SK-N-SH (cell line): Measurements from ENCODE around the gene HOXC10. TPM values are rescaled to one million over a fixed set of nuclear protein-coding genes. Genes with fewer than 3 reads are reported as not detected.
A peak's percentile ranks its signal among the peaks of the same experiment; 100 is the strongest.

ENCODE experiments used
- CTCF ChIA-PET: fragments of 300-600, 350-600 bp; formaldehyde crosslinking; extraction: SDS; loops from one replicate; lab custom pipeline; 2021; lab: Yijun Ruan, JAX
- POLR2A ChIA-PET: fragments of 350-600 bp; sonication (Branson Sonifier 250); formaldehyde crosslinking; extraction: SDS; loops from one replicate; lab custom pipeline; 2020; ENCODE audit warnings: antibody characterized with exemption, inconsistent platforms; lab: Yijun Ruan, JAX
- DNase-seq: peaks from one replicate; pipeline ENCODE4 v3.0.0; 2012
- H2AFZ ChIP-seq: fragments of 200-600 bp; sonication (generic); 2 replicates; pipeline ENCODE4 v1.8.1; 2016; ENCODE audit warnings: antibody characterized with exemption, mild to moderate bottlenecking, low read depth
- H3F3A ChIP-seq: fragments of 200-600 bp; sonication (generic); replicated peaks from 2 replicates; pipeline ENCODE3; 2016; ENCODE audit warnings: antibody characterized with exemption, mild to moderate bottlenecking; ENCODE audit not compliant: insufficient read depth
- H3K27ac ChIP-seq, 2 experiments: fragments of 200-500 bp in 1 of 2; fragments of 200-600 bp in 1 of 2; sonication (Bioruptor generic) in 1 of 2; sonication (generic), shearing (Covaris generic) in 1 of 2; 2 replicates each; pipeline versions ENCODE4 v1.5.1 to v1.6.1; 2014 to 2016; ENCODE audit warnings: low read depth in 2 of 2, inconsistent platforms in 1 of 2, low read length in 1 of 2, mild to moderate bottlenecking in 1 of 2, mixed read lengths in 1 of 2
- H3K27me3 ChIP-seq: fragments of 200-600 bp; sonication (generic), shearing (Covaris generic); 2 replicates; pipeline ENCODE4 v1.6.1; 2016; ENCODE audit warnings: mixed run types; ENCODE audit not compliant: insufficient read depth
- H3K36me3 ChIP-seq, 2 experiments: fragments of 200-500 bp in 1 of 2; fragments of 200-600 bp in 1 of 2; sonication (Bioruptor generic) in 1 of 2; sonication (generic) in 1 of 2; replicated peaks in 1 of 2; 2 replicates each; pipeline versions ENCODE3 to v1.5.1; 2014 to 2016; ENCODE audit warnings: low read length in 1 of 2, mild to moderate bottlenecking in 1 of 2; ENCODE audit not compliant: insufficient read depth in 2 of 2, control insufficient read depth in 1 of 2
- H3K4me1 ChIP-seq, 2 experiments: fragments of 200-500 bp in 1 of 2; fragments of 200-600 bp in 1 of 2; sonication (Bioruptor generic) in 1 of 2; sonication (generic), shearing (Covaris generic) in 1 of 2; 2 replicates each; pipeline versions ENCODE4 v1.5.1 to v1.6.1; 2014 to 2016; ENCODE audit warnings: low read depth in 1 of 2, low read length in 1 of 2, mixed run types in 1 of 2; ENCODE audit not compliant: insufficient read depth in 2 of 2, control insufficient read depth in 1 of 2
- H3K4me2 ChIP-seq: fragments of 200-600 bp; sonication (generic), shearing (Covaris generic); 2 replicates; pipeline ENCODE4 v1.6.1; 2017; ENCODE audit warnings: mixed run types
- H3K4me3 ChIP-seq, 2 experiments: fragments of 200-500 bp in 1 of 2; fragments of 200-600 bp in 1 of 2; sonication (Bioruptor generic) in 1 of 2; sonication (generic), shearing (Covaris generic) in 1 of 2; 2 replicates each; pipeline versions ENCODE4 v1.5.1 to v1.8.1; 2014 to 2016; ENCODE audit warnings: low read depth in 2 of 2, inconsistent platforms in 1 of 2, low read length in 1 of 2, mild to moderate bottlenecking in 1 of 2, mixed read lengths in 1 of 2, moderate library complexity in 1 of 2
- H3K79me2 ChIP-seq: fragments of 200-600 bp; sonication (generic); 2 replicates; pipeline ENCODE4 v1.8.1; 2017; ENCODE audit warnings: mild to moderate bottlenecking; ENCODE audit not compliant: insufficient read depth
- H3K9ac ChIP-seq: fragments of 200-600 bp; sonication (generic); 2 replicates; pipeline ENCODE4 v1.6.1; 2017; ENCODE audit warnings: mixed run types
- H3K9me2 ChIP-seq: fragments of 200-600 bp; sonication (generic); 2 replicates; pipeline ENCODE4 v1.6.1; 2017; ENCODE audit warnings: mixed run types
- H3K9me3 ChIP-seq: fragments of 200-600 bp; sonication (generic); 2 replicates; pipeline ENCODE4 v1.6.1; 2017; ENCODE audit warnings: mixed run types, mild to moderate bottlenecking, moderate library complexity
- H4K20me1 ChIP-seq: fragments of 200-600 bp; sonication (generic); 2 replicates; pipeline ENCODE4 v1.6.1; 2017; ENCODE audit warnings: mild to moderate bottlenecking, mixed run types; ENCODE audit not compliant: insufficient read depth
- EZH2phosphoT487 ChIP-seq: fragments of 200-600 bp; sonication (generic); IDR thresholded peaks from 2 replicates; pipeline ENCODE4 v1.6.1; 2017; ENCODE audit warnings: low read depth, mixed run types, mild to moderate bottlenecking, antibody characterized with exemption, moderate library complexity, borderline replicate concordance
- FOXJ3 ChIP-seq: sonication (generic); formaldehyde crosslinking; IDR thresholded peaks from 2 replicates; pipeline ENCODE4 v1.5.1; 2020; ENCODE audit warnings: mild to moderate bottlenecking, missing genetic modification reagents
- MEF2A ChIP-seq: IDR thresholded peaks from 2 replicates; pipeline ENCODE4 v1.4.0; 2012; ENCODE audit warnings: low read depth, borderline replicate concordance
- NFIC ChIP-seq: IDR thresholded peaks from 2 replicates; pipeline ENCODE4 v1.4.0; 2012; ENCODE audit warnings: borderline replicate concordance
- PBX3 ChIP-seq: IDR thresholded peaks from 2 replicates; pipeline ENCODE4; 2012
- RAD21 ChIP-seq: IDR thresholded peaks from 2 replicates; pipeline ENCODE4 v1.6.1; 2012; ENCODE audit warnings: mild to moderate bottlenecking, low read length
- RXRA ChIP-seq: IDR thresholded peaks from 2 replicates; pipeline ENCODE4 v1.4.0; 2012; ENCODE audit warnings: low read depth, mild to moderate bottlenecking, borderline replicate concordance
- SMC3 ChIP-seq: IDR thresholded peaks from 2 replicates; pipeline ENCODE4 v1.6.1; 2012; ENCODE audit warnings: low read depth, low read length, improper control_type of control experiment
- WGBS: methylation state at CpG from one replicate; pipeline ENCODE4 v1.1.6; 2017; ENCODE audit warnings: low lambda C conversion rate; 5-methylcytosine and 5-hydroxymethylcytosine counted together
- polyA plus RNA-seq, 3 experiments: library from polyadenylated mRNA; depleted of rRNA; stranded (reverse); fragments of >200 nt; gene quantifications; 2 replicates each; pipeline ENCODE4 v1.2.3, GENCODE V29; 2012

HOXC10 gene
- polyA plus RNA-seq, 1 of the 3 experiments (the other 2 are of a cell fraction) = 0.03 TPM

GRCh38 chr12:53974084-53975063 lies 10.6 kb upstream of the HOXC10 start, which contains the start of gene HOTAIR:
TSS of gene HOTAIR (minus strand) at chr12:53974954.
- WGBS = 7% methylated on average over 25 of the region's 63 CpGs
- no peak within 1 kb of the TSS; a peak in 1 of 4 replicates for H3K4me3 ChIP-seq
- peaks cover 0 to 2% of the 10 kb centered on the region in 2 experiments; a peak in 2 of 4 replicates for H3K4me1 ChIP-seq
- peaks cover 98% of the 10 kb centered on the region for H3K27me3 ChIP-seq
- 0 out of 2 replicates have a peak, but pooled peaks cover 2% of the 10 kb centered on the region for H4K20me1 ChIP-seq
- no peak within 1 kb of the TSS for H3K9ac ChIP-seq
- H3K36me3 ChIP-seq = no peaks in the 10 kb centered on the region
- peak within 1 kb of the TSS; percentile 41; the same call in 1 of the 2 replicates for H2AFZ ChIP-seq
- ChIA-PET POLR2A (no interaction called here), CTCF (interaction anchor here (12.7 kb wide), 1 partner anchor 14 kb away, joined by 134 read pairs; the partner anchor contains the start of gene HOXC10)
- no peaks in the 10 kb centered on the region for H3K79me2 ChIP-seq
- DNase-seq = peak; percentile 63
- peaks cover 3% of the 10 kb centered on the region for H3F3A ChIP-seq
- H3K27ac ChIP-seq = no peak within 1 kb of the TSS
- H3K9me3 ChIP-seq = no peaks in the 10 kb centered on the region
- peak within 1 kb of the TSS; percentile 56; the same call in 1 of the 2 replicates for H3K4me2 ChIP-seq
- no peaks in the 10 kb centered on the region for H3K9me2 ChIP-seq
- TF ChIP-seq SMC3 = no peak
- TF ChIP-seq EZH2phosphoT487 = peak; percentile 79; the same call in 1 of the 2 replicates

GRCh38 chr12:53975064-53975471 lies 9.9 kb upstream of the HOXC10 start:
- H3K9ac ChIP-seq = no peak overlapping the region
- no peaks in the 10 kb centered on the region for H3K9me3 ChIP-seq
- CTCF ChIA-PET = interaction anchor here (1.7 to 12.7 kb wide), 3 partner anchors 13 to 239 kb away, joined by 5 to 134 read pairs (median 15); partner anchors contain the start of gene HOXC10
- peaks cover 0 to 2% of the 10 kb centered on the region in 2 experiments; a peak in 2 of 4 replicates for H3K4me1 ChIP-seq
- no peak for DNase-seq
- 0 out of 2 replicates have a peak, but pooled peaks cover 2% of the 10 kb centered on the region for H4K20me1 ChIP-seq
- POLR2A ChIA-PET = no interaction called here
- no peak overlapping the region for H3K27ac ChIP-seq
- WGBS = 17% methylated on average over 25 of the region's 25 CpGs
- no peaks in the 10 kb centered on the region for H3K36me3 ChIP-seq
- no peaks in the 10 kb centered on the region for H3K79me2 ChIP-seq
- H2AFZ ChIP-seq = no peak overlapping the region
- 0 out of 2 replicates have a peak, but pooled peaks have one; percentile 4 for TF ChIP-seq EZH2phosphoT487
- TF ChIP-seq RAD21 = no peak
- no peak for TF ChIP-seq FOXJ3 (CRISPR knock-in tag)
- H3K4me2 ChIP-seq = peak overlapping the region; percentile 56; the same call in 1 of the 2 replicates
- H3K9me2 ChIP-seq = no peaks in the 10 kb centered on the region
- peaks cover 98% of the 10 kb centered on the region for H3K27me3 ChIP-seq
- H3K4me3 ChIP-seq = no peak overlapping the region
- peaks cover 3% of the 10 kb centered on the region for H3F3A ChIP-seq

- H3K27me3 ChIP-seq = peaks cover 98% of the 10 kb centered on the region
- no peak overlapping the region for H3K4me3 ChIP-seq
- no peaks in the 10 kb centered on the region for H3K9me3 ChIP-seq
- H3K9me2 ChIP-seq = no peaks in the 10 kb centered on the region
- no peaks in the 10 kb centered on the region for H3K79me2 ChIP-seq
- TF ChIP-seq MEF2A (no peak), NFIC (no peak), PBX3 (no peak), RXRA (no peak)
- H3K9ac ChIP-seq = no peak overlapping the region
- H3K27ac ChIP-seq = no peak overlapping the region
- peaks cover 3% of the 10 kb centered on the region for H3F3A ChIP-seq
- ChIA-PET CTCF (interaction anchor here (0.8 to 12.7 kb wide), 6 partner anchors 9 to 238 kb away, joined by 3 to 134 read pairs (median 4); partner anchors contain the start of genes HOXC10 and HOXC9), POLR2A (no interaction called here)
- no peak overlapping the region for H2AFZ ChIP-seq
- H3K4me1 ChIP-seq = peaks cover 0 to 2% of the 10 kb centered on the region in 2 experiments; a peak in 2 of 4 replicates
- 32% methylated on average over 30 of the region's 31 CpGs for WGBS
- 0 out of 2 replicates have a peak, but pooled peaks cover 2% of the 10 kb centered on the region for H4K20me1 ChIP-seq
- 0 out of 2 replicates have a peak overlapping the region, but pooled peaks have one; percentile 56 for H3K4me2 ChIP-seq
- no peaks in the 10 kb centered on the region for H3K36me3 ChIP-seq
- DNase-seq = no peak
Observed at GRCh38 chr12:53975479-53976152, 9.3 kb upstream of the HOXC10 start.
